HG02852 (cell line): Measurements from ENCODE around the gene CNGA2.

Experiments used
- ATAC-seq: cut with Tn5 transposase; IDR thresholded peaks from one replicate; pipeline ENCODE4 v1.9.1; 2021; ENCODE audit warnings: mild to moderate bottlenecking, moderate library complexity; ENCODE audit not compliant: unreplicated experiment

CNGA2 gene

GRCh38 chrX:151746502-151746901, 12.0 kb downstream of the CNGA2 start:
- ATAC-seq, result no peak

- ATAC-seq, result no peak
Measured at GRCh38 chrX:151750511-151750910, 16.0 kb downstream of the CNGA2 start.

GRCh38 chrX:151752847-151753246, 18.3 kb downstream of the CNGA2 start:
- ATAC-seq, result no peak

GRCh38 chrX:151753313-151754046, 18.9 kb downstream of the CNGA2 start:
- ATAC-seq, result peak; percentile 82

- no peak for ATAC-seq
Measured at GRCh38 chrX:151754047-151754429, 19.5 kb downstream of the CNGA2 start.

- ATAC-seq, result no peak
Measured at GRCh38 chrX:151754641-151755215, 20.2 kb downstream of the CNGA2 start.

GRCh38 chrX:151759041-151759708, 24.6 kb downstream of the CNGA2 start:
- ATAC-seq, result no peak

- ATAC-seq, result no peak
Measured at GRCh38 chrX:151762802-151763201, 28.3 kb downstream of the CNGA2 start.

GRCh38 chrX:151763711-151764110, 29.2 kb downstream of the CNGA2 start:
- no peak for ATAC-seq

GRCh38 chrX:151765026-151765425, 30.5 kb downstream of the CNGA2 start:
- ATAC-seq, result no peak

GRCh38 chrX:151771726-151772125, 37.2 kb downstream of the CNGA2 start:
- ATAC-seq, result no peak

GRCh38 chrX:151773434-151773833, 38.9 kb downstream of the CNGA2 start:
- no peak for ATAC-seq

GRCh38 chrX:151774421-151774820, 39.9 kb downstream of the CNGA2 start:
- ATAC-seq, result no peak

GRCh38 chrX:151776181-151776731, 41.7 kb downstream of the CNGA2 start:
- ATAC-seq, result no peak

- ATAC-seq, result no peak
Measured at GRCh38 chrX:151776936-151777335, 42.4 kb downstream of the CNGA2 start.

GRCh38 chrX:151779258-151779657, 44.7 kb downstream of the CNGA2 start:
- ATAC-seq, result no peak

- ATAC-seq, result no peak
Measured at GRCh38 chrX:151780621-151781020, 46.1 kb downstream of the CNGA2 start.

- no peak for ATAC-seq
Measured at GRCh38 chrX:151789179-151789800, 54.7 kb downstream of the CNGA2 start.

- ATAC-seq, result no peak
Measured at GRCh38 chrX:151790481-151791160, 56.1 kb downstream of the CNGA2 start.

- no peak for ATAC-seq
Measured at GRCh38 chrX:151791961-151792360, 57.4 kb downstream of the CNGA2 start.

GRCh38 chrX:151792505-151792904, 58.0 kb downstream of the CNGA2 start:
- no peak for ATAC-seq
